Osteocyte (in vitro differentiated cells): ENCODE results near the gene TRIM44. TPM values are rescaled to one million over a fixed set of nuclear protein-coding genes. Genes with fewer than 3 reads are reported as not detected.
A peak's percentile ranks its signal among the peaks of the same experiment; 100 is the strongest.

Experiments
- DNase-seq: peaks from one replicate; pipeline ENCODE4 v3.0.0; 2021; ENCODE audit warnings: mixed read lengths; ENCODE audit not compliant: unreplicated experiment; ENCODE audit errors: extremely low spot score
- H3K27ac Mint-ChIP-seq: one replicate; pipeline ENCODE4 v1.8.0; 2021; ENCODE audit warnings: mild to moderate bottlenecking, mixed read lengths; ENCODE audit not compliant: unreplicated experiment
- H3K27me3 Mint-ChIP-seq: one replicate; pipeline ENCODE4 v1.8.0; 2021; ENCODE audit warnings: mixed read lengths; ENCODE audit not compliant: unreplicated experiment
- H3K36me3 Mint-ChIP-seq: one replicate; pipeline ENCODE4 v1.8.0; 2021; ENCODE audit warnings: mixed read lengths; ENCODE audit not compliant: unreplicated experiment
- H3K4me1 Mint-ChIP-seq: one replicate; pipeline ENCODE4 v1.8.0; 2021; ENCODE audit warnings: mixed read lengths; ENCODE audit not compliant: unreplicated experiment
- H3K4me3 Mint-ChIP-seq: one replicate; pipeline ENCODE4 v1.8.0; 2021; ENCODE audit warnings: mild to moderate bottlenecking, moderate library complexity, mixed read lengths; ENCODE audit not compliant: unreplicated experiment
- H3K9me3 Mint-ChIP-seq: one replicate; pipeline ENCODE4 v1.8.0; 2021; ENCODE audit warnings: mixed read lengths; ENCODE audit not compliant: unreplicated experiment
- CTCF ChIP-seq: fragments of 200-600 bp; sonication (generic); IDR thresholded peaks from 2 replicates; pipeline ENCODE4 v1.5.0; 2021; ENCODE audit warnings: antibody characterized with exemption, mild to moderate bottlenecking, moderate library complexity
- total RNA-seq: library from RNA; stranded (reverse); gene quantifications from 2 replicates; pipeline ENCODE4 v1.2.1, GENCODE V29; 2021

Gene TRIM44
- total RNA-seq, 1 donor from 2014 or later = 79.9 TPM

- TF ChIP-seq CTCF = no peak
- Mint-ChIP-seq H3K9me3 (peaks cover 11% of the 10 kb centered on the region), H3K36me3 (peaks cover 17% of the 10 kb centered on the region), H3K4me3 (no peak overlapping the region), H3K4me1 (peaks cover 43% of the 10 kb centered on the region), H3K27ac (no peak overlapping the region), H3K27me3 (no peaks in the 10 kb centered on the region)
- DNase-seq = no peak
Observed at GRCh38 chr11:35671396-35672127, 9.0 kb downstream of the TRIM44 start.

GRCh38 chr11:35672608-35673007 lies 10.0 kb downstream of the TRIM44 start:
- DNase-seq = no peak
- Mint-ChIP-seq H3K4me3 (no peak overlapping the region), H3K9me3 (peaks cover 4% of the 10 kb centered on the region), H3K36me3 (peaks cover 10% of the 10 kb centered on the region), H3K4me1 (peaks cover 50% of the 10 kb centered on the region), H3K27ac (no peak overlapping the region), H3K27me3 (no peaks in the 10 kb centered on the region)
- no peak for TF ChIP-seq CTCF

GRCh38 chr11:35675901-35676610 lies 13.5 kb downstream of the TRIM44 start:
- Mint-ChIP-seq H3K27me3 (no peaks in the 10 kb centered on the region), H3K9me3 (no peaks in the 10 kb centered on the region), H3K27ac (peak overlapping the region; percentile 79), H3K4me1 (peaks cover 44% of the 10 kb centered on the region), H3K4me3 (no peak overlapping the region), H3K36me3 (no peaks in the 10 kb centered on the region)
- DNase-seq = no peak
- no peak for TF ChIP-seq CTCF

- Mint-ChIP-seq H3K9me3 (no peaks in the 10 kb centered on the region), H3K4me3 (no peak overlapping the region), H3K27ac (peak overlapping the region; percentile 79), H3K4me1 (peaks cover 42% of the 10 kb centered on the region), H3K27me3 (no peaks in the 10 kb centered on the region), H3K36me3 (no peaks in the 10 kb centered on the region)
- TF ChIP-seq CTCF = no peak
- DNase-seq = no peak
Observed at GRCh38 chr11:35676611-35676965, 14.0 kb downstream of the TRIM44 start.

GRCh38 chr11:35677904-35678303 lies 15.3 kb downstream of the TRIM44 start:
- no peak for DNase-seq
- Mint-ChIP-seq H3K4me3 (no peak overlapping the region), H3K9me3 (no peaks in the 10 kb centered on the region), H3K4me1 (peaks cover 41% of the 10 kb centered on the region), H3K27ac (no peak overlapping the region), H3K27me3 (no peaks in the 10 kb centered on the region), H3K36me3 (no peaks in the 10 kb centered on the region)
- TF ChIP-seq CTCF = no peak
